Measurements from ENCODE around the gene TRIP4.
A peak's percentile ranks its signal among the peaks of the same experiment; 100 is the strongest.

TRIP4 gene

DNA sequence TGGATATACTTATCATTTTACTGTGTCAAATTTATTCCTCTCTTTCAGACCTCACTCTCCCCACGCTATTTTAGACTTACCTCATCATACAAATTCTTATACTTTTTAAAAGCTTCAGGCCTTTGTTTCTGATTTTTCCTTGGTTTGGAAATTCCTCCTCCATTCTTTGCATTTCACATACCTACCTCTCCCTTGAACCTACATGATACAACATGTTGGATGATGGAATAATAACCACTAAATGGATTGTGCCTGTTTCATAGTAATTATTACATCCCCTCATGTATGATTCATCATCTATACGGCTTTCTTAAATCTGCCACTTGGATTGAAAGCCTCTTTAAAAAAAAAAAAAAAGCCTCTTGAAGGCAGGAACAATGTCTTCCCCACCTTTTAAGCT, 24.6 kb downstream of the TRIP4 start:
- no peaks in the 10 kb centered on the region for H3K27me3 Mint-ChIP-seq (ENCODE audit: low read depth)
- H3K4me3 Mint-ChIP-seq, result no peak overlapping the region
- H3K9me3 Mint-ChIP-seq, result no peaks in the 10 kb centered on the region
- no peak overlapping the region for H3K27ac Mint-ChIP-seq
- no peaks in the 10 kb centered on the region for H3K4me1 Mint-ChIP-seq (ENCODE audit: low read depth)
- peaks cover 42% of the 10 kb centered on the region for H3K36me3 Mint-ChIP-seq (ENCODE audit: low read depth)

DNA sequence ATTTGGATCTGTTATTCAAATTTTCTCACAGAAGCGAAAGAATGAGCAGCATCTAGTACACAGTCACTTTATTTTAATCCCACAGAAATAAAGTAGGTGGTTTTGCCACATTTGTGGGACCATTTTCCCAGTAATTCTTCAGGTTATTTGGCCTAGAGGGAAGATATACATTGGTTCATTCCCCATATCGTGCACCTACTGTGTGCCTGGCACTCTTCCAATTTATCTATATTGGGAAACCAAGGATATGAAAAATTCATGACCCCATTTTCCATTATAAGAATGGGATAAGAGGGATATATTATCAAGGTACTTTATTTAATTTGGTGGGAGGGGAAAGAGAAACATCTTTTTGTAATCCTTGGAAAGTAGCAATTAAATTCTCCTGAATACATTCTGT, 35.1 kb downstream of the TRIP4 start:
- Mint-ChIP-seq H3K27ac (no peak overlapping the region), H3K36me3 (ENCODE audit: low read depth) (peaks cover 22% of the 10 kb centered on the region), H3K9me3 (no peaks in the 10 kb centered on the region), H3K27me3 (ENCODE audit: low read depth) (no peaks in the 10 kb centered on the region), H3K4me1 (ENCODE audit: low read depth) (peaks cover 6% of the 10 kb centered on the region), H3K4me3 (no peak overlapping the region)

DNA sequence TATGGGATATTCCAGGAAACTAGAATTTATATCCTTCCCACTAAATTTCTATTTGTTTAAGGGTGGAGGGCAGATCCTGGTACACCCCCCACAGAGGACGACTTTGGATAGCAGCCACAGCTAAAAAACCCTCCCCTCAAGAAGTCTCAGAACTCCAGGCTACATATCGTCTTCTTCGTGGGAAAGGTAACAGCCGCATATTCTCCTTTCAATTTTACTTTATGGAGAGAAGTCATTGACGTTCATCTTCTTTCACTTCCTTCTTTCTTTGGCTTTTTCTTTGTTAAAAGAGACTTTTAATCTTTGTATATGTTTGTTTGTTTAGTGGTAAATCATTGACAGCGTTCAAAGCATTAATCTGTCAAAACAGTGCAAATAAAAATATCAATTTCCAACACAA, 36.3 kb downstream of the TRIP4 start:
- Mint-ChIP-seq H3K27ac (no peak overlapping the region), H3K4me3 (no peak overlapping the region), H3K36me3 (ENCODE audit: low read depth) (peaks cover 17% of the 10 kb centered on the region), H3K27me3 (ENCODE audit: low read depth) (no peaks in the 10 kb centered on the region), H3K4me1 (ENCODE audit: low read depth) (peaks cover 7% of the 10 kb centered on the region), H3K9me3 (no peaks in the 10 kb centered on the region)

DNA sequence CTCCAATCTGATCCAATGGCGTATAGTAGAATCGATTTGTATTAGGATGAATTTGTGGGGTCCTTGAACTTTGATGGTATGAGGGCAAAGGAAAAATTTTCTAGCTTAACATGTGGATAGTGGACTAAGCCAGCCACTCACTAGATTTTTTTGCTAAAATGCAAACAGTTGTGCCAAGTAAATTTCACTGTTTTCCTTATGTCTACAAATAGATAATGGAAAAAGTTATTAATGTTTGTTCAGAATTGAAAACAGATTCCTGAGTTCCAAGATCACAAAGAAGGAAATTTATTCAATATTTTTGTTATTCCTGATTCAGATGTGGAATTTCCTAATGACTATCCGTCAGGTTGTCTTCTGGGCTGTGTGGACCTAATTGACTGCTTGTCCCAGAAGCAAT, 37.6 kb downstream of the TRIP4 start:
- no peaks in the 10 kb centered on the region for H3K9me3 Mint-ChIP-seq
- H3K27me3 Mint-ChIP-seq (ENCODE audit: low read depth), result no peaks in the 10 kb centered on the region
- peaks cover 15% of the 10 kb centered on the region for H3K4me1 Mint-ChIP-seq (ENCODE audit: low read depth)
- peaks cover 20% of the 10 kb centered on the region for H3K36me3 Mint-ChIP-seq (ENCODE audit: low read depth)
- H3K4me3 Mint-ChIP-seq, result no peak overlapping the region
- H3K27ac Mint-ChIP-seq, result no peak overlapping the region

DNA sequence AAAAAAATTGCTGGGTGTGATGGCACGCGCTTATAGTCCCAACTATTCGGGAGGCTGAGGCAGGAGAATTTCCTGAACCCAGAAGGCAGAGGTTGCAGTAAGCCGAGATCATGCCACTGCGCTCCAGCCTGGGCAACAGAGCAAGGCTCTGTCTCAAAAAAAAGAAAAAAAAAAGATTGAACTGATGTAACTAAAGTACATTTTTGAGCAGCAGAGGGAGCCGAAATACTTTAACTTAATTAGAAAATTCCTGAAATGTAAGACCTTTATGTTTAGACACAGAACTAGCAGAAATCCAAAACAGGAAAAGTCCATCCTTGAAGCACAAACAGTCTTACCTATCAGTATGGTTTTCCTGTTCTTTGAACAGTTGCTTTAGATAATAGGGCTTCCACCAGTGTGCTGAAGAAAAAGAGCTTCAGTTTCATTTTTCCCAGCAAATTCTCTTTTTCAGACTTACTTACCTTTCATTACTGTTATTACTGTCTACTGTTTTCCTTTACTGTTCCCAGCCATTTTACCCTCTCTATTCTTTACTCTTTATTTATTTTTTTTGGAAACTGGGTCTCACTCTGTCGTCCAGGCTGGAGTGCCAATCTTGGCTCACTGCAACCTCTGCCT, 39.3 kb downstream of the TRIP4 start:
- Mint-ChIP-seq H3K36me3 (ENCODE audit: low read depth) (peaks cover 24% of the 10 kb centered on the region), H3K27ac (peak overlapping the region; percentile 63), H3K4me1 (ENCODE audit: low read depth) (peaks cover 20% of the 10 kb centered on the region)

DNA sequence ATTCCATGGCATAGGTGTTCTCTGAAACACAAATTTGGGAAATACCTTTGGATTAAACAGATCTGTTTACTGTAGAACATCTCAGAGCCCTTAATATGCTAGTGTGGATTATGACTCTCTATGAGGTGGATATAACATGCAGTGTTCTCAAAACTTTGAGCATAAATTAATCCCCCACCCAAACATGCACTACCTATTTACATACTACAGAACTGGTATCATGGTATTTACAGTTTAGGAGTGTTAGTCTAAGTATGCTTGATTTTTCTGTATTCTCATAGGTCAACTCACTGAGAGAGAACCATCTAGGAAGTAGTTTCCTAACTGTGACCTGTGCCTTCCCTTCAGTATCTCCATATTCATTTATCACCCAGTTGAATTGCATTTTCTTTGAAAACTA, 41.8 kb downstream of the TRIP4 start:
- Mint-ChIP-seq H3K27ac (peak overlapping the region; percentile 83), H3K4me3 (peak overlapping the region; percentile 27), H3K27me3 (ENCODE audit: low read depth) (no peaks in the 10 kb centered on the region), H3K9me3 (no peaks in the 10 kb centered on the region), H3K4me1 (ENCODE audit: low read depth) (peaks cover 20% of the 10 kb centered on the region), H3K36me3 (ENCODE audit: low read depth) (peaks cover 19% of the 10 kb centered on the region)

More for the DNA sequence above, 39.3 kb downstream of the TRIP4 start:
- Mint-ChIP-seq H3K9me3 (no peaks in the 10 kb centered on the region), H3K27me3 (ENCODE audit: low read depth) (no peaks in the 10 kb centered on the region), H3K4me3 (no peak overlapping the region)

DNA sequence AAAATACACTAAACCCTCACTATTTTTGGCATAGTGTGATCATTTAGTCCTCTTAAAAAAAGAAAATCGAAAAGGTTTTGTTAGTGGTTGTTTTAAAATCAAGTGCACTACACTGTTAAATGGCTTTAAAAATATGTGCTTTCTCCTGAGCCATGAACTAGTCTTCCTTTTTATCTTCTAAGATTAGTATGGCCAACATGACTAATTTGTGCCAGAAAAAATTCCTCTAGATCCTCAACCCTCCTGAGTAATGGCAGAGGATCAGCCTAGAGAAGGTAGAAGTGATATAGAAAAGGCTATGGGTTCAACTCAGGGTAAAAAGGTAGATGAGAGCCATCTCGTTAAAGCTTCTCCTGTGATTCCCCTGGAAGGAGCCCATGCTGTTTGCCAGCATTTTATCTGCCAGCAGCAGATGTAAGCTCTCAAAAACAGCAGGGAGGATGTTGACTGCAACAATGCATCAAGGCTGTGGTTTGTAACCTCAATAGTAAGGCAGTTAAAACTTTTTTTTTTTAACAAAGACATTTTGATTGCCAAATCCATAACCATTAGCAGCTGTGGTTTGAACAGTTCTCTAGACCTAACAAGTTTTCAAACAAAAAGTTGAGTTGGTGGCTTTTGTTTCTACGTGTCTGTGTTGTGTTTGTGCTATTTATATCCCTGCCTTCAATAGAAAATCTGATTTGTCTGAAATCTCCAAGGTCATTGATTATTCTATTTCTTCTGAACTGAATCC, 42.5 kb downstream of the TRIP4 start:
- peaks cover 20% of the 10 kb centered on the region for H3K36me3 Mint-ChIP-seq (ENCODE audit: low read depth)
- H3K27ac Mint-ChIP-seq, result peak overlapping the region; percentile 83
- H3K4me1 Mint-ChIP-seq (ENCODE audit: low read depth), result peaks cover 20% of the 10 kb centered on the region
- peak overlapping the region; percentile 27 for H3K4me3 Mint-ChIP-seq
- no peaks in the 10 kb centered on the region for H3K27me3 Mint-ChIP-seq (ENCODE audit: low read depth)
- no peaks in the 10 kb centered on the region for H3K9me3 Mint-ChIP-seq

DNA sequence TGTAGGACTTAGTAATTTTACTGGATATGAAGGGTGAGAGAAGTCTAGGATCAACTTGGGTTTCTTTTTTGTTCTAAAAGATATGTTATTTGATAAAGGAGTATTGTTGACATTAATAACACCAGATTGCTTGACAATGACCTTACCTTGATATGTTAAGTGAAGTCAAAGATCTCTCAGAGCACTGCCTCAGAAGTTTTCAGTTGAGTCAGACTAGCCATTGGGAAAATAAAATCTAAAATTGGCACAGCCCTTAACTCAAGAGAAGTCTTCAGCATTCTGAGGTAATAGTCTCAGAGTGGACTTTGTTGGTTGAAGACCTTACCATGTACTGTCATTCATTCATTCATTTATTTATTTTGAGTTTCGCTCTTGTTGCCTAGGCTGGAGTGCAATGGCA, 50.3 kb downstream of the TRIP4 start:
- Mint-ChIP-seq H3K9me3 (no peaks in the 10 kb centered on the region), H3K27ac (no peak overlapping the region), H3K4me1 (ENCODE audit: low read depth) (peaks cover 18% of the 10 kb centered on the region), H3K27me3 (ENCODE audit: low read depth) (no peaks in the 10 kb centered on the region), H3K4me3 (no peak overlapping the region), H3K36me3 (ENCODE audit: low read depth) (peaks cover 25% of the 10 kb centered on the region)

DNA sequence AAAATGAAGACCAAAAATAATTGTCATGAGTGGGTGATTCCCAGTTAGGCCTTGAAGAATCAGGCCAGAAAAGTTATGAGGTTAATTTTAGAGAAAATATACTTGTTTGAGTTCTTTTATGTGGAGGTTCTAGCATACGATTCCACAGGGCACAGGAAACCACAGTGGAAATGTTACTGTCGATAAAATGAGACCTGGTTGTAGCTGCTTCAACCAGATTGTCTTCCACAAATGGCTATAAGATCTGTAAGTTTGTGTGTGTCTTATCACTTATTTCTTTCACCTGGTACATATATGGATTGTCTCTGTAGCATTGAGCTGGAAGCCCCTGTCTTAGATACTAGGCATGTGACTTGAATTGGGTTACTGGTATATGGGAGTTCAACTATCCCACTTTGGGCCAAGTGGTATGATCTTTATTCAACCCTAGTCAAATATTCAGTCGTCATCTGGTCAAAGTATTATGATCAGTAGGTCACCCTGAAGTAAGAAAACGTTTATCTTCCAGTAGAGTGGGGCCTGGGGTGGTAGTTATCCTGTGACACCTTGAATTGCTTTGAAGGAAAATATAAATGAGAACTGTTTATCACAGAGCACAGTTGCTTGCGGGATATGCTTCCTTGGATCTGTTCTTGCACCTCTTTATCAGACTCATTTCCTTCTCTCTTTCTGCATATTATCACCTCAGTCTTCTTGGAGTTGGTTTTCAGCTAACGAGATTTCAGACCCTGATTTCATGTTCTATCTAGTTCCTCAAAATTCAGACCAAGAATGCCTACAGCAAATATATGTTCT, 51.2 kb downstream of the TRIP4 start:
- peaks cover 21% of the 10 kb centered on the region for H3K36me3 Mint-ChIP-seq (ENCODE audit: low read depth)
- H3K4me1 Mint-ChIP-seq (ENCODE audit: low read depth), result peaks cover 25% of the 10 kb centered on the region
- no peak overlapping the region for H3K27ac Mint-ChIP-seq
- H3K4me3 Mint-ChIP-seq, result no peak overlapping the region
- H3K27me3 Mint-ChIP-seq (ENCODE audit: low read depth), result no peaks in the 10 kb centered on the region
- no peaks in the 10 kb centered on the region for H3K9me3 Mint-ChIP-seq

DNA sequence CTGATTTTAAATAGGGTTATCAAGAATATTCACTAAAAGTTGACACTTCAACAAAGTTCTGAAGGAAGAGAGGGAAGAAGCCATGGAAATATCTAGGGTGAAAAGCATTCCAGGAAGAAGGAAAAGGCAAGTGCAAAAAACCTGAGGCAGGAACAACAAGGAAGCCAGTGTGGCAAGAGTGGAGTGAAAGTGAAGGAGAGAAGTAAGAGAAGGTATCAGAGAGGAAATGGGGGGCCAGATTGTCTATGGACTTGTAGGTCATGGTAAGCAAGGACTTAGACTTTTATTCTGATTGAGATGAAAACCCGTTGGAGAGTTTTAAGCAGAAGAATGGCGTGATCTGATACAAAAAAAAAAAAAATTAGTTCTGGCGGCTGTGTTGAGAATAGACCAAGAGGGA, 54.2 kb downstream of the TRIP4 start:
- Mint-ChIP-seq H3K4me1 (ENCODE audit: low read depth) (peaks cover 28% of the 10 kb centered on the region), H3K27ac (peak overlapping the region; percentile 10), H3K27me3 (ENCODE audit: low read depth) (no peaks in the 10 kb centered on the region), H3K9me3 (no peaks in the 10 kb centered on the region), H3K36me3 (ENCODE audit: low read depth) (peaks cover 21% of the 10 kb centered on the region), H3K4me3 (no peak overlapping the region)

DNA sequence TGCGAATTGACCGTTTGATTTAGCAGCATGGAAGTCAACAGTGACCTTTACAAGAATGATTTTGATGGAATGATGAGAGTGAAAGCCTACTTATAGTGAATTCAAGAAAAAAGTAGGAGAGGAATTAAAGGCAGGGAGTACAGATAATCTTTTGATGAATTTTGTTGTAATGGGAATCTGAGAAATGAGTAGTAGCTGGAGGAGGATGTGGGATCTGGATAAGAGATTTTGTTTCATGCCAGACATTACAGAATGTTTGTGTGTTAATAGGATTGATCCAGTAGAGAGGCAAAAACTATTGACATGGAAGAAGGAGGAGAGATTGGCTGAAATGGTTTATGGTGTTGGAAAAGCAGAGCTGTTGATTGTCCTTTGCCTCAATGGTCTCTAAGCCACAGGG, 55.4 kb downstream of the TRIP4 start:
- H3K27ac Mint-ChIP-seq, result no peak overlapping the region
- peaks cover 30% of the 10 kb centered on the region for H3K4me1 Mint-ChIP-seq (ENCODE audit: low read depth)
- H3K4me3 Mint-ChIP-seq, result peak overlapping the region; percentile 16
- H3K27me3 Mint-ChIP-seq (ENCODE audit: low read depth), result no peaks in the 10 kb centered on the region
- H3K9me3 Mint-ChIP-seq, result no peaks in the 10 kb centered on the region
- peaks cover 24% of the 10 kb centered on the region for H3K36me3 Mint-ChIP-seq (ENCODE audit: low read depth)

DNA sequence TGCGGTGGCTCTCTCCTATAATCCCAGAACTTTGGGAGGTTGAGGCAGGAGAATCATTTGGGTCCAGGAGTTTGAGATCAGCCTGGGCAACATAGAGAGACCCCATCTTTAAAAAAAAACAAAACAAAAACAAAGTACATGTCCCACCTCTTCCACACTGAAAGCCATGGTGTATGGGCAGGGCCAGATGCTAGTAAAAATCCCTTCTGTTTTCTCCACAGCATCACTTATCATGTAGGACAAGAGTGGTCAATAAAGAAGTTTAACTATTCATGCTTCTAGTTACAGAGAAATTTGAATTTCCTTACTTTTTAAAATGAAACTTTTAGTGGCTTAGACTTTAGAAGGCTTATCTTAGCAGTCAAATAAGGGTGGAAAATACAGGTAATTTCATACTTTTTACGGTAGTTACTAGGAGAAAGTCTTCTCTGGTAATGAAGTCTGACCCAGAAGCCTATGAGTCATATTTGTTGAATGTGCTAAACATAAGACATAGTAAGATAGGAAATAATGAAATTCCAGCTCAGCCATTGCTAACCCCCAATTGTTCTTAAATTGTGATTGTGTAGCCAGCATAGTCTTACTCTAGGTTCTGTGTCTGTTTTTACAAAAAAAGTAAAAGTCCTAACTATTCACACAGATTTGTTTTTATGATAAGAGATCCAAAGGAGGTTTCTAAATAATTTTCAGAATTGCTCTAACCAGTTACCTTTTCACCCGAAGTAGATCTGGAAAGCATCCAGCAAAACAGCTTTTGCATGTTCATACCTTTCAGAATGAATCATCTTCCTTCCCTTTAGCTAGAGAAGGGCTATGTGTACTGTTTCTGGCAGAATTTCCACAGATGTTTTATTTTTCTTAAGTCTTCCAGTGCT, 56.3 kb downstream of the TRIP4 start:
- Mint-ChIP-seq H3K27ac (peak overlapping the region; percentile 82), H3K27me3 (ENCODE audit: low read depth) (no peaks in the 10 kb centered on the region), H3K36me3 (ENCODE audit: low read depth) (peaks cover 20% of the 10 kb centered on the region), H3K4me1 (ENCODE audit: low read depth) (peaks cover 23% of the 10 kb centered on the region), H3K4me3 (peak overlapping the region; percentile 64), H3K9me3 (no peaks in the 10 kb centered on the region)

DNA sequence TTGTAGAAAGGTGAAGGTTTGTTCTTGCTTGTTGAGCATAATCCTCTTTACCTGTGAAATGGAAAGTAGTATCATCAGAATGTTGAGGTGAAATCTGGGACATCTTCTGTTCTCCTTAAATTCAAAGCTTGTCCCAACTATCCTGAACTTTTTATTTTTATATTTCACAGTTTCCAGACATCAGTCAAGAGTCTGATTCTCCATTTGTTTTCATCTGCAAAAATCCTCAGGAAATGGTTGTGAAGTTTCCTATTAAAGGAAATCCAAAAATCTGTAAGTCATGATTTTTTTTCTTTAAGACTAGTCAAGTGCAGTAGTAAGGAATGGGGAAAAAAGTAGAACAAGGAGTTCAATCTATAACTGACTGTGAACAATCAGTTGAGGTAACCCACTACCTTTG, 57.2 kb downstream of the TRIP4 start:
- Mint-ChIP-seq H3K4me1 (ENCODE audit: low read depth) (peaks cover 23% of the 10 kb centered on the region), H3K9me3 (no peaks in the 10 kb centered on the region), H3K27me3 (ENCODE audit: low read depth) (no peaks in the 10 kb centered on the region), H3K36me3 (ENCODE audit: low read depth) (peaks cover 21% of the 10 kb centered on the region), H3K4me3 (peak overlapping the region; percentile 46), H3K27ac (peak overlapping the region; percentile 82)
